ENCODE measurements around the gene PCDHB8.
"Not testable (repeated sequence)": the region's sequence is repeated elsewhere in the genome, so short reads cannot be mapped to it uniquely, and the experiment has no call there.

Gene PCDHB8

GRCh38 chr5:141184117-141184855, 6.7 kb downstream of the PCDHB8 start:
- not testable (repeated sequence) for DNase-seq

DNA sequence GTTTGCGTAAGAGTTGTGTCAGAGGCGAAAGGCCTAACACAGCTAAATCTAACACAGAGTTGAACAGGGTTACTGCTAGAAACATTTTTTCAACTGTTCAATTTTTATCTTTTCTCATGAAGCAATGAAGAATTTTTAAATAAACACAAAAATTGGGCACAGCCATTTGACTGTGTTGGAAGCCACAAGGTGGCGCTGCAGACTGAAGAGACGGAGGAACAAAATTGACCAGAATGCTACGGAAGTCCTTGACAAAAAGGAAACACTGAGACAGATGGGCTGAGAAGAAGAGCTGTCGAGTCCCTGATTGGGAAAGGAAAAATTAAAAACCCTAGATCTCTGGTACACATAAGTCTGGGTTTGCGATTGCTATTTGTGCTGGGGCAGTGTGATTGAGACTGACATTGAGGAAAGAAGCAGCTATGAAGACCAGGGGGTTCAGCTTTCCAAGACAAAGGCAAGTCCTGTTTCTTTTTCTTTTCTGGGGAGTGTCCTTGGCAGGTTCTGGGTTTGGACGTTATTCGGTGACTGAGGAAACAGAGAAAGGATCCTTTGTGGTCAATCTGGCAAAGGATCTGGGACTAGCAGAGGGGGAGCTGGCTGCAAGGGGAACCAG, 9.4 kb downstream of the PCDHB8 start, which contains the start of gene PCDHB9:
TSS of gene PCDHB9 (plus strand) at position 265 of the 616 bp plus-strand sequence. CDS start at position 423, 158 bp downstream.
- no peak for DNase-seq

DNA sequence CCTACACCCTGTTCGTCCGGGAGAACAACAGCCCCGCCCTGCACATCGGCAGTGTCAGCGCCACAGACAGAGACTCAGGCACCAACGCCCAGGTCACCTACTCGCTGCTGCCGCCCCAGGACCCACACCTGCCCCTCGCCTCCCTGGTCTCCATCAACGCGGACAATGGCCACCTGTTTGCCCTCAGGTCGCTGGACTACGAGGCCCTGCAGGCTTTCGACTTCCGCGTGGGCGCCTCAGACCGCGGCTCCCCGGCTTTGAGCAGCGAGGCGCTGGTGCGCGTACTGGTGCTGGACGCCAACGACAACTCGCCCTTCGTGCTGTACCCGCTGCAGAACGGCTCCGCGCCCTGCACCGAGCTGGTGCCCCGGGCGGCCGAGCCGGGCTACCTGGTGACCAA, 11.1 kb downstream of the PCDHB8 start:
- DNase-seq = not testable (repeated sequence)

DNA sequence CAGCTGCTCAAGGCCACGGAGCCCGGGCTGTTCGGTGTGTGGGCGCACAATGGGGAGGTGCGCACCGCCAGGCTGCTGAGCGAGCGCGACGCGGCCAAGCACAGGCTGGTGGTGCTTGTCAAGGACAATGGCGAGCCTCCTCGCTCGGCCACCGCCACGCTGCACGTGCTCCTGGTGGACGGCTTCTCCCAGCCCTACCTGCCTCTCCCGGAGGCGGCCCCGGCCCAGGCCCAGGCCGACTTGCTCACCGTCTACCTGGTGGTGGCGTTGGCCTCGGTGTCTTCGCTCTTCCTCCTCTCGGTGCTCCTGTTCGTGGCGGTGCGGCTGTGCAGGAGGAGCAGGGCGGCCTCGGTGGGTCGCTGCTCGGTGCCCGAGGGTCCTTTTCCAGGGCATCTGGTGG, 11.5 kb downstream of the PCDHB8 start:
- DNase-seq = not testable (repeated sequence)

GRCh38 chr5:141192110-141192725, 14.6 kb downstream of the PCDHB8 start, which contains the start of gene PCDHB10:
TSS of gene PCDHB10 (plus strand) at chr5:141192353. CDS start at chr5:141192553, 200 bp downstream.
- DNase-seq = no peak

DNA sequence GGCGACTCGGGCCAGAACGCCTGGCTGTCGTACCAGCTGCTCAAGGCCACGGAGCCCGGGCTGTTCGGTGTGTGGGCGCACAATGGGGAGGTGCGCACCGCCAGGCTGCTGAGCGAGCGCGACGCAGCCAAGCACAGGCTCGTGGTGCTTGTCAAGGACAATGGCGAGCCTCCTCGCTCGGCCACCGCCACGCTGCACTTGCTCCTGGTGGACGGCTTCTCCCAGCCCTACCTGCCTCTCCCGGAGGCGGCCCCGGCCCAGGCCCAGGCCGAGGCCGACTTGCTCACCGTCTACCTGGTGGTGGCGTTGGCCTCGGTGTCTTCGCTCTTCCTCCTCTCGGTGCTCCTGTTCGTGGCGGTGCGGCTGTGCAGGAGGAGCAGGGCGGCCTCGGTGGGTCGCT, 16.7 kb downstream of the PCDHB8 start:
- DNase-seq = not testable (repeated sequence)

DNA sequence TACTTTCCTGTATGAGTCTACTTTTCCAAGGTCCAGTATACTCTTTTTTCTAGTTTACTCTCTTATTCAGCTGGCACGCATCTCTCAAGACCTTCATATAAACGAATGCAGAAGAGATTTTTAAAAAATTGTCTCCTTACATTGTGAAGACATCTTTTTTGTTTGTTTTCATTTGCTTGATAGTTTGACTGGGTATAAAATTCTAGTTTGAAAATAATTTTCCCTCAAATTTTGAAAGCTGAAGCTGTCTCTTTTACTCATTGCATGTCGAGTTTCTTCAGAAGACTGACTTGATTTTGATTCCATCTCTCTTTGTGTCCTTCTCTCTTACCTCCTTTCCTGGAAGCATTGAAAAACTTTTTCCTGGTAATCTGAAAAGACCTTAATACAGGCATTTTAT, 18.8 kb downstream of the PCDHB8 start:
- no peak for DNase-seq

DNA sequence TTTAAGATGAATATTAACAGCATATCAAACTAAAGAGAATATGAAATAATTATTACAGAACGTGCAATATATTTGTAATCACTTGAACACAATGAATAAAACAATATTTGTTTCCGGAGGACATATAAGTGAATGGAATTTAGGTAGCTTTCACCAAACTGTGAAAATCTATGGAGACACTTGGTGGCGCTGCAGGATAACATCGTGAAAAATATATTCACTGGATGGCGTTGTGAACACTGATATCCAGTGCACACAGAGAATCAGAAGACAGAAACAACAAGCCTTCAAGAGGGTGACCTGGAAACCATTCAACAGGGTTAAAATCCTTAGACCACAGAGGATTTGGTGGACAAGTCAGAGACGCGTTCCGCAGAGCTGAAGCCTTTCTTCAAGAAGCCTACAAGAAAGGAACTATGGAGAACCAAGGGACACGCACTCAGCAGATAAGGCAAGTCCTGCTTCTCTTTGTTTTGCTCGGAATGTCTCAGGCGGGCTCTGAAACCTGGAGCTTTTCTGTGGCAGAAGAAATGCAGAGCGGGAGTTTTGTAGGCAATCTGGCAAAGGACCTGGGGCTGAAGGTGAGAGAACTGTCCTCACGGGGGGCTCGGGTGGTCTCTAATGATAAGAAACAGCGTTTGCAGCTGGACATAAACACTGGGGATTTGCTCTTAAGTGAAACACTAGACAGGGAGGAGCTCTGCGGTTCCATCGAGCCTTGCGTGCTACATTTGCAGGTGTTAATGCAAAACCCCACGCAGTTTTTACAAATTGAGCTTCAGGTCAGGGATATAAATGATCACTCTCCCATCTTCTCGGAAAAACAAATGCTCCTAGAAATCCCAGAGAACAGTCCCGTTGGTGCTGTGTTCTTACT, 22.0 kb downstream of the PCDHB8 start, which contains the start of gene PCDHB11:
TSS of gene PCDHB11 (plus strand) at position 269 of the 877 bp plus-strand sequence. CDS start at position 417, 148 bp downstream.
- peak; percentile 9 for DNase-seq

- DNase-seq = not testable (repeated sequence)
Measured at GRCh38 chr5:141201126-141201525, 23.5 kb downstream of the PCDHB8 start.

DNA sequence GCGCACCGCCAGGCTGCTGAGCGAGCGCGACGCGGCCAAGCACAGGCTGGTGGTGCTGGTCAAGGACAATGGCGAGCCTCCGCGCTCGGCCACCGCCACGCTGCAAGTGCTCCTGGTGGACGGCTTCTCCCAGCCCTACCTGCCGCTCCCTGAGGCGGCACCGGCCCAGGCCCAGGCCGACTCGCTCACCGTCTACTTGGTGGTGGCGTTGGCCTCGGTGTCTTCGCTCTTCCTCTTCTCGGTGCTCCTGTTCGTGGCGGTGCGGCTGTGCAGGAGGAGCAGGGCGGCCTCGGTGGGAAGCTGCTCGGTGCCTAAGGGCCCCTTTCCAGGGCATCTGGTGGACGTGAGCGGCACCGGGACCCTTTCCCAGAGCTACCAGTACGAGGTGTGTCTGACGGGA, 24.1 kb downstream of the PCDHB8 start:
- DNase-seq = not testable (repeated sequence)

GRCh38 chr5:141208478-141208877, 30.9 kb downstream of the PCDHB8 start, which contains the start of gene PCDHB12:
TSS of gene PCDHB12 (plus strand) at chr5:141208719. CDS start at chr5:141208908, 189 bp downstream.
- no peak for DNase-seq

DNA sequence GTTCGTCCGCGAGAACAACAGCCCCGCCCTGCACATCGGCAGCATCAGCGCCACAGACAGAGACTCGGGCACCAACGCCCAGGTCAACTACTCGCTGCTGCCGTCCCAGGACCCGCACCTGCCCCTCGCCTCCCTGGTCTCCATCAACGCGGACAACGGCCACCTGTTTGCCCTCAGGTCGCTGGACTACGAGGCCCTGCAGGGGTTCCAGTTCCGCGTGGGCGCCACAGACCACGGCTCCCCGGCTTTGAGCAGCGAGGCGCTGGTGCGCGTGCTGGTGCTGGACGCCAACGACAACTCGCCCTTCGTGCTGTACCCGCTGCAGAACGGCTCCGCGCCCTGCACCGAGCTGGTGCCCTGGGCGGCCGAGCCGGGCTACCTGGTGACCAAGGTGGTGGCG, 32.7 kb downstream of the PCDHB8 start:
- DNase-seq = not testable (repeated sequence)

- not testable (repeated sequence) for DNase-seq
Measured at GRCh38 chr5:141210849-141211248, 33.3 kb downstream of the PCDHB8 start.

GRCh38 chr5:141213656-141214339, 36.2 kb downstream of the PCDHB8 start, which contains the start of gene PCDHB13:
TSS of gene PCDHB13 (plus strand) at chr5:141213919. CDS start at chr5:141214124, 205 bp downstream.
- DNase-seq = peak; percentile 20

- DNase-seq = not testable (repeated sequence)
Measured at GRCh38 chr5:141214583-141214982, 37.0 kb downstream of the PCDHB8 start.

DNA sequence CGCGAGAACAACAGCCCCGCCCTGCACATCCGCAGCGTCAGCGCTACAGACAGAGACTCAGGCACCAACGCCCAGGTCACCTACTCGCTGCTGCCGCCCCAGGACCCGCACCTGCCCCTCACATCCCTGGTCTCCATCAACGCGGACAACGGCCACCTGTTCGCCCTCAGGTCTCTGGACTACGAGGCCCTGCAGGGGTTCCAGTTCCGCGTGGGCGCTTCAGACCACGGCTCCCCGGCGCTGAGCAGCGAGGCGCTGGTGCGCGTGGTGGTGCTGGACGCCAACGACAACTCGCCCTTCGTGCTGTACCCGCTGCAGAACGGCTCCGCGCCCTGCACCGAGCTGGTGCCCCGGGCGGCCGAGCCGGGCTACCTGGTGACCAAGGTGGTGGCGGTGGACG, 37.9 kb downstream of the PCDHB8 start:
- DNase-seq = not testable (repeated sequence)

- DNase-seq = not testable (repeated sequence)
Measured at GRCh38 chr5:141216035-141216434, 38.4 kb downstream of the PCDHB8 start.

GRCh38 chr5:141223112-141223783, 45.7 kb downstream of the PCDHB8 start, which contains the start of gene PCDHB14:
TSS of gene PCDHB14 (plus strand) at chr5:141223343. CDS start at chr5:141223506, 163 bp downstream.
- no peak for DNase-seq

DNA sequence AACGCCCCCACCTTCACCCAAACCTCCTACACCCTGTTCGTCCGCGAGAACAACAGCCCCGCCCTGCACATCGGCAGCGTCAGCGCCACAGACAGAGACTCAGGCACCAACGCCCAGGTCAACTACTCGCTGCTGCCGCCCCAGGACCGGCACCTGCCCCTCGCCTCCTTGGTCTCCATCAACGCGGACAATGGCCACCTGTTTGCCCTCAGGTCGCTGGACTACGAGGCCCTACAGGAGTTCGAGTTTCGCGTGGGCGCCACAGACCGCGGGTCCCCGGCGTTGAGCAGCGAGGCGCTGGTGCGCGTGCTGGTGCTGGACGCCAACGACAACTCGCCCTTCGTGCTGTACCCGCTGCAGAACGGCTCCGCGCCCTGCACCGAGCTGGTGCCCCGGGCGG, 47.3 kb downstream of the PCDHB8 start:
- not testable (repeated sequence) for DNase-seq

GRCh38 chr5:141225421-141225820, 47.8 kb downstream of the PCDHB8 start:
- DNase-seq = not testable (repeated sequence)
